ENCODE results near the gene MYL11.

DNA sequence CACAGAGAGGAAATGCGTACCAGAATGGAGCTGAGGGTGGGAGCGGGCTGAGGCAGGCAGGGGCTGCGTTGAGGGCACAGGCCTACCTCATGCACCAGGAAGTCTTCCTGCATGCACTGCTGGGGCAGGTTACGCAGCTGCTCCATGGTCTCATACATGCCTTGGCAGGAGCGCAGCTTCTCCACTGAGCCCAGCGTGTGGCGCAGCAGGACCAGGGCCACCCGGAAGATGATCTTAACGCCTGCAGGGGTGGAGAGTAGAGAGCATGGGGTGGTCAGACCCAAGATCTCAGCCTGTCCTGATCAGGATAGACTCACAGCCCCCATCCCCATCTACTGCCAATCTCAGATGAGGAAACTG lies 16.0 kb upstream of the MYL11 start:
- no peak for TF ChIP-seq KLF8 (tag by site-specific recombination; IDR thresholded peaks at IDR 0.05)
- no peak for TF ChIP-seq ZIC2 (tag by site-specific recombination; IDR thresholded peaks at IDR 0.05)

Measured in HEK293 (cell line).